ENCODE measurements around the gene RNF169. TPM values are rescaled to one million over a fixed set of nuclear protein-coding genes. Genes with fewer than 3 reads are reported as not detected.

Gene RNF169
- total RNA-seq, 1 experiment from 2014 or later, result 19.7 TPM

DNA sequence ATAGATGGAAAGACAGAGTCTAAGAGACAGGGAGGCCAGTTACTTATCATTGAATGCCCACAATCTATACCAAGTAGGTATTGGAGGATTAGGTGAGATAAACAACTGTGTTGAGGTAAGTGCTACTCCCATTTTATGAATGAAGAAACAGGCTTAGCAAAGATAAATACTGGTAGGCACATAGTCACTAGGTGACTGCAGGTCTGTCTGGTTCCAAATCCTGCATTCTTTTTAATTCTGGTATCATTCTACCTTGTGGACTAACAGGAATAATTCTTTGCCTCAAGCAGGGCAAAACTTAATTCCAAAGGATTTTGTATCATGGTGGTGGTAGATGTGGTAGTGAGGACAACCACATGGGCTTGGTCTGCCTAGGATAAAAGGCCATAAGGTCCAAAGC lies 28.4 kb downstream of the RNF169 start:
- no peaks in the 10 kb centered on the region for H3K27me3 ChIP-seq (replicated peaks; ENCODE audit: insufficient read depth, low read depth, low read length, poor library complexity)
- ChIA-PET CTCF (no interaction called here), POLR2A (ENCODE audit: low non-redundant PET) (no interaction called here)
- no peaks in the 10 kb centered on the region for H3K36me3 ChIP-seq (ENCODE audit: insufficient read depth, low read length, poor library complexity, severe bottlenecking)
- H3K27ac ChIP-seq (ENCODE audit: low read depth, low read length, poor library complexity, severe bottlenecking), result no peak overlapping the region
- TF ChIP-seq, protein P1, sequence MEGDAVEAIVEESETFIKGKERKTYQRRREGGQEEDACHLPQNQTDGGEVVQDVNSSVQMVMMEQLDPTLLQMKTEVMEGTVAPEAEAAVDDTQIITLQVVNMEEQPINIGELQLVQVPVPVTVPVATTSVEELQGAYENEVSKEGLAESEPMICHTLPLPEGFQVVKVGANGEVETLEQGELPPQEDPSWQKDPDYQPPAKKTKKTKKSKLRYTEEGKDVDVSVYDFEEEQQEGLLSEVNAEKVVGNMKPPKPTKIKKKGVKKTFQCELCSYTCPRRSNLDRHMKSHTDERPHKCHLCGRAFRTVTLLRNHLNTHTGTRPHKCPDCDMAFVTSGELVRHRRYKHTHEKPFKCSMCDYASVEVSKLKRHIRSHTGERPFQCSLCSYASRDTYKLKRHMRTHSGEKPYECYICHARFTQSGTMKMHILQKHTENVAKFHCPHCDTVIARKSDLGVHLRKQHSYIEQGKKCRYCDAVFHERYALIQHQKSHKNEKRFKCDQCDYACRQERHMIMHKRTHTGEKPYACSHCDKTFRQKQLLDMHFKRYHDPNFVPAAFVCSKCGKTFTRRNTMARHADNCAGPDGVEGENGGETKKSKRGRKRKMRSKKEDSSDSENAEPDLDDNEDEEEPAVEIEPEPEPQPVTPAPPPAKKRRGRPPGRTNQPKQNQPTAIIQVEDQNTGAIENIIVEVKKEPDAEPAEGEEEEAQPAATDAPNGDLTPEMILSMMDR (conservative IDR thresholded peaks at IDR 0.05; ENCODE audit: low read depth, low read length), result no peak
- no peak for TF ChIP-seq EZH2 (IDR thresholded peaks at IDR 0.05; ENCODE audit: borderline replicate concordance, low read depth, low read length, poor library complexity, severe bottlenecking)
- intact Hi-C loops (cut with micrococcal nuclease; ENCODE audit: unreplicated experiment), result no loop called here
- no TSS peak for BruUV-seq (replicated peaks)
- DNase-seq (ENCODE audit: low spot score), result no peak
- H3K4me1 ChIP-seq (ENCODE audit: insufficient read depth, low read length, poor library complexity, severe bottlenecking), result no peaks in the 10 kb centered on the region
- H3K4me3 ChIP-seq (ENCODE audit: low read depth, low read length, poor library complexity, severe bottlenecking), result no peak overlapping the region
- no peaks in the 10 kb centered on the region for H3K9me3 ChIP-seq (ENCODE audit: low read depth, low read length, poor library complexity, severe bottlenecking)

DNA sequence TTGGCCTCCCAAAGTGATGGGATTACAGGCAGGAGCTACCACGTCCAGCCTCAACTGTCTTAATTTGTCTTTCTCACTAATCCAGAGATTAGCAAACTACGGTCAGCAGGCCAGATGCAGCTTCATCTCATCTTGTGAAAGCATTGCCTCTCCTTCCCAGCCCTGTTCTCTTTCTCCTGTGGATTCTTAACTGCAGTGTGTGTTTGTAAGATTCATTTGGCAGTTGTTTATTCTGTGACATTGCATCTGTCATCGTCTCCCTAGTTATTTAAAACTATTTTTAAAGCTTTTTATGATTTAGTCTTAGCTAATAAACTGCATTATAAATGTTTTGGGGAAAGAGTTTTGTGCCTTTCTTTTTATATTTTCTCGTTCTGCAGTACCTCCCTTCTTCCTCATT lies 29.2 kb downstream of the RNF169 start:
- intact Hi-C loops (cut with micrococcal nuclease; ENCODE audit: unreplicated experiment), result no loop called here
- TF ChIP-seq, protein P1 (conservative IDR thresholded peaks at IDR 0.05; ENCODE audit: low read depth, low read length), result no peak
- no peak for TF ChIP-seq EZH2 (IDR thresholded peaks at IDR 0.05; ENCODE audit: borderline replicate concordance, low read depth, low read length, poor library complexity, severe bottlenecking)
- Histone ChIP-seq H3K4me1 (ENCODE audit: insufficient read depth, low read length, poor library complexity, severe bottlenecking) (no peaks in the 10 kb centered on the region), H3K27me3 (replicated peaks; ENCODE audit: insufficient read depth, low read depth, low read length, poor library complexity) (no peaks in the 10 kb centered on the region), H3K4me3 (ENCODE audit: low read depth, low read length, poor library complexity, severe bottlenecking) (no peak overlapping the region), H3K27ac (ENCODE audit: low read depth, low read length, poor library complexity, severe bottlenecking) (no peak overlapping the region), H3K36me3 (ENCODE audit: insufficient read depth, low read length, poor library complexity, severe bottlenecking) (no peaks in the 10 kb centered on the region), H3K9me3 (ENCODE audit: low read depth, low read length, poor library complexity, severe bottlenecking) (no peaks in the 10 kb centered on the region)
- ChIA-PET CTCF (no interaction called here), POLR2A (ENCODE audit: low non-redundant PET) (no interaction called here)
- DNase-seq (ENCODE audit: low spot score), result no peak
- BruUV-seq (replicated peaks), result no TSS peak

DNA sequence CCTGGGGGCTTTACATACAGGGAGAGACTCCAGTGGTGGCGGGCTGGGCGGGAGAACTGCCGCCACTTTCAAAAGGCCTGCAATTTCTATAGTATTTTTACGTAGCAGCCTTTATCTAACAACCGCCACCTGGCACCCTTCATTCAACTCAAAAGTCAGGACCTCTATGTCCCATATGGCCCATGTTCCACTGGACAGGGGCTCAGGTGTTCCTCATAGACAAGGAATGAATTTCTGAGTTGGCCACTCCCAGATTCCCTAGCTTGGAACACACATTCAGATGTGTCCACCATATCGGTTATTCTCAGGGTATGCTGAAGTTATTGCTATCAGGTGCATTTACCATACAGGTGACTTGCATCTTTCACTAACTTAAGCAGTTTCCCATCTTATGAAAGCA lies 29.9 kb downstream of the RNF169 start:
- CTCF ChIA-PET, result no interaction called here
- no TSS peak for BruUV-seq (replicated peaks)
- Histone ChIP-seq H3K36me3 (ENCODE audit: insufficient read depth, low read length, poor library complexity, severe bottlenecking) (no peaks in the 10 kb centered on the region), H3K27ac (ENCODE audit: low read depth, low read length, poor library complexity, severe bottlenecking) (no peak overlapping the region), H3K4me1 (ENCODE audit: insufficient read depth, low read length, poor library complexity, severe bottlenecking) (no peaks in the 10 kb centered on the region), H3K9me3 (ENCODE audit: low read depth, low read length, poor library complexity, severe bottlenecking) (no peaks in the 10 kb centered on the region), H3K27me3 (replicated peaks; ENCODE audit: insufficient read depth, low read depth, low read length, poor library complexity) (no peaks in the 10 kb centered on the region), H3K4me3 (ENCODE audit: low read depth, low read length, poor library complexity, severe bottlenecking) (no peak overlapping the region)
- no peak for DNase-seq (ENCODE audit: low spot score)
- POLR2A ChIA-PET (ENCODE audit: low non-redundant PET), result no interaction called here
- intact Hi-C loops (cut with micrococcal nuclease; ENCODE audit: unreplicated experiment), result no loop called here
- TF ChIP-seq, protein P1 (conservative IDR thresholded peaks at IDR 0.05; ENCODE audit: low read depth, low read length), result no peak
- no peak for TF ChIP-seq EZH2 (IDR thresholded peaks at IDR 0.05; ENCODE audit: borderline replicate concordance, low read depth, low read length, poor library complexity, severe bottlenecking)
